ENCODE results near the gene ALLC.

- TF ChIP-seq EZH2 (IDR thresholded peaks at IDR 0.05; ENCODE audit: insufficient read depth, poor library complexity, severe bottlenecking) (no peak), EZH2phosphoT487 (IDR thresholded peaks at IDR 0.05; ENCODE audit: insufficient read depth, low read depth) (no peak)
Measured at GRCh38 chr2:3743951-3744555, 86.1 kb downstream of the ALLC start.
